ENCODE results near the gene CCL13. TPM values are rescaled to one million over a fixed set of nuclear protein-coding genes. Genes with fewer than 3 reads are reported as not detected.
"Not testable (repeated sequence)": the region's sequence is repeated elsewhere in the genome, so short reads cannot be mapped to it uniquely, and the experiment has no call there.

Gene CCL13
- total RNA-seq, result not detected

- ATAC-seq (no peak), DNase-seq (ENCODE audit: low spot score in 2 of 2) (no peak)
- no peaks in the 10 kb centered on the region for H3K9me3 Mint-ChIP-seq
- H3K36me3 Mint-ChIP-seq, result no peaks in the 10 kb centered on the region
- H3K27ac Mint-ChIP-seq, result no peak within 1 kb of the TSS
Measured at GRCh38 chr17:34356194-34356593, at the start of gene CCL13. Gene CCL13, plus strand, starts transcription at chr17:34356480. Its CDS starts 47 bp downstream, at chr17:34356527.

- Mint-ChIP-seq H3K27ac (no peak overlapping the region), H3K36me3 (no peaks in the 10 kb centered on the region), H3K9me3 (no peaks in the 10 kb centered on the region)
- peak in 1 of 2 donors; percentile 71 for ATAC-seq
- DNase-seq (ENCODE audit: low spot score in 2 of 2), result no peak
Measured at GRCh38 chr17:34307110-34307509, 49.2 kb upstream of the CCL13 start.

GRCh38 chr17:34308371-34308770, 47.9 kb upstream of the CCL13 start:
- no peak for DNase-seq (ENCODE audit: low spot score in 2 of 2)
- no peak for ATAC-seq
- no peak overlapping the region for H3K27ac Mint-ChIP-seq
- H3K36me3 Mint-ChIP-seq, result no peaks in the 10 kb centered on the region
- H3K9me3 Mint-ChIP-seq, result no peaks in the 10 kb centered on the region

- DNase-seq (ENCODE audit: low spot score in 2 of 2) (no peak), ATAC-seq (no peak)
- no peaks in the 10 kb centered on the region for H3K36me3 Mint-ChIP-seq
- no peaks in the 10 kb centered on the region for H3K9me3 Mint-ChIP-seq
- no peak overlapping the region for H3K27ac Mint-ChIP-seq
Measured at GRCh38 chr17:34311291-34311690, 45.0 kb upstream of the CCL13 start.

- H3K9me3 Mint-ChIP-seq, result no peaks in the 10 kb centered on the region
- DNase-seq (ENCODE audit: low spot score in 2 of 2), result no peak
- H3K36me3 Mint-ChIP-seq, result no peaks in the 10 kb centered on the region
- no peak for ATAC-seq
- no peak overlapping the region for H3K27ac Mint-ChIP-seq
Measured at GRCh38 chr17:34312080-34312479, 44.2 kb upstream of the CCL13 start.

GRCh38 chr17:34313164-34313563, 43.1 kb upstream of the CCL13 start:
- peaks cover 0 to 4% of the 10 kb centered on the region in 2 donors for H3K9me3 Mint-ChIP-seq
- ATAC-seq (no peak), DNase-seq (ENCODE audit: low spot score in 2 of 2) (no peak)
- no peaks in the 10 kb centered on the region for H3K36me3 Mint-ChIP-seq
- no peak overlapping the region for H3K27ac Mint-ChIP-seq

- ATAC-seq (no peak), DNase-seq (ENCODE audit: low spot score in 2 of 2) (no peak)
- H3K36me3 Mint-ChIP-seq, result no peaks in the 10 kb centered on the region
- H3K27ac Mint-ChIP-seq, result no peak overlapping the region
- peaks cover 0 to 4% of the 10 kb centered on the region in 2 donors for H3K9me3 Mint-ChIP-seq
Measured at GRCh38 chr17:34314279-34314678, 42.0 kb upstream of the CCL13 start.

- ATAC-seq, result no peak
- no peak for DNase-seq (ENCODE audit: low spot score in 2 of 2)
- Mint-ChIP-seq H3K27ac (no peak overlapping the region), H3K36me3 (no peaks in the 10 kb centered on the region), H3K9me3 (peaks cover 0 to 4% of the 10 kb centered on the region in 2 donors)
Measured at GRCh38 chr17:34318474-34318873, 37.8 kb upstream of the CCL13 start.

GRCh38 chr17:34319039-34319483, 37.2 kb upstream of the CCL13 start, which contains the start of gene CCL8:
Gene CCL8, plus strand, starts transcription at chr17:34319435. Its CDS starts 67 bp downstream, at chr17:34319502.
- no peak for DNase-seq (ENCODE audit: low spot score in 2 of 2)
- Mint-ChIP-seq H3K27ac (no peak within 1 kb of the TSS), H3K9me3 (peaks cover 0 to 4% of the 10 kb centered on the region in 2 donors), H3K36me3 (no peaks in the 10 kb centered on the region)
- ATAC-seq, result no peak

GRCh38 chr17:34321964-34322363, 34.3 kb upstream of the CCL13 start:
- Mint-ChIP-seq H3K9me3 (peaks cover 10% of the 10 kb centered on the region in 2 donors), H3K27ac (no peak overlapping the region), H3K36me3 (peaks cover 7 to 12% of the 10 kb centered on the region in 2 donors)
- DNase-seq (ENCODE audit: low spot score in 2 of 2) (no peak), ATAC-seq (no peak)

GRCh38 chr17:34327580-34327979, 28.7 kb upstream of the CCL13 start:
- not testable (repeated sequence) for H3K27ac Mint-ChIP-seq; DNase-seq (ENCODE audit: low spot score in 2 of 2); ATAC-seq
- H3K36me3 Mint-ChIP-seq, result peaks cover 7 to 12% of the 10 kb centered on the region in 2 donors
- peaks cover 6 to 10% of the 10 kb centered on the region in 2 donors for H3K9me3 Mint-ChIP-seq

- ATAC-seq, result no peak
- Mint-ChIP-seq H3K36me3 (no peaks in the 10 kb centered on the region), H3K27ac (no peak overlapping the region), H3K9me3 (no peaks in the 10 kb centered on the region)
- no peak for DNase-seq (ENCODE audit: low spot score in 2 of 2)
Measured at GRCh38 chr17:34337701-34338100, 18.6 kb upstream of the CCL13 start.

- ATAC-seq (no peak), DNase-seq (ENCODE audit: low spot score in 2 of 2) (no peak)
- H3K36me3 Mint-ChIP-seq, result no peaks in the 10 kb centered on the region
- H3K9me3 Mint-ChIP-seq, result no peaks in the 10 kb centered on the region
- no peak overlapping the region for H3K27ac Mint-ChIP-seq
Measured at GRCh38 chr17:34339138-34339770, 17.0 kb upstream of the CCL13 start.

- no peak overlapping the region for H3K27ac Mint-ChIP-seq
- ATAC-seq (no peak), DNase-seq (ENCODE audit: low spot score in 2 of 2) (no peak)
Measured at GRCh38 chr17:34341916-34342315, 14.4 kb upstream of the CCL13 start.

GRCh38 chr17:34347063-34347462, 9.2 kb upstream of the CCL13 start:
- H3K9me3 Mint-ChIP-seq, result no peaks in the 10 kb centered on the region

More at GRCh38 chr17:34341916-34342315, 14.4 kb upstream of the CCL13 start:
- H3K36me3 Mint-ChIP-seq, result no peaks in the 10 kb centered on the region
- no peaks in the 10 kb centered on the region for H3K9me3 Mint-ChIP-seq

GRCh38 chr17:34349751-34350150, 6.5 kb upstream of the CCL13 start:
- Mint-ChIP-seq H3K9me3 (no peaks in the 10 kb centered on the region), H3K27ac (no peak overlapping the region), H3K36me3 (no peaks in the 10 kb centered on the region)
- no peak for DNase-seq (ENCODE audit: low spot score in 2 of 2)
- no peak for ATAC-seq

More at GRCh38 chr17:34347063-34347462, 9.2 kb upstream of the CCL13 start:
- no peaks in the 10 kb centered on the region for H3K36me3 Mint-ChIP-seq
- no peak overlapping the region for H3K27ac Mint-ChIP-seq
- ATAC-seq (no peak), DNase-seq (ENCODE audit: low spot score in 2 of 2) (no peak)

GRCh38 chr17:34351096-34351495, 5.2 kb upstream of the CCL13 start:
- Mint-ChIP-seq H3K27ac (no peak overlapping the region), H3K9me3 (no peaks in the 10 kb centered on the region), H3K36me3 (no peaks in the 10 kb centered on the region)
- ATAC-seq (no peak), DNase-seq (ENCODE audit: low spot score in 2 of 2) (no peak)

GRCh38 chr17:34352191-34352590, 4.1 kb upstream of the CCL13 start:
- no peaks in the 10 kb centered on the region for H3K9me3 Mint-ChIP-seq
- ATAC-seq, result no peak
- H3K27ac Mint-ChIP-seq, result no peak overlapping the region
- no peaks in the 10 kb centered on the region for H3K36me3 Mint-ChIP-seq
- DNase-seq (ENCODE audit: low spot score in 2 of 2), result no peak

Measured in activated naive CD4-positive, alpha-beta T cell treated with anti-CD3 and anti-CD28 coated beads, Interleukin-2, amount 50 U/mL, for 72 hours (primary cell).